ENCODE data around the gene RPTOR.

RPTOR gene

GRCh38 chr17:80992948-80993624 is 448.4 kb downstream of the RPTOR start:
- DNase-seq, result no peak

- no peak for DNase-seq
Measured at GRCh38 chr17:80995131-80995530, 450.5 kb downstream of the RPTOR start.

- DNase-seq, result no peak
Measured at GRCh38 chr17:80996422-80997305, 452.0 kb downstream of the RPTOR start.

- DNase-seq, result no peak
Measured at GRCh38 chr17:80997424-80998117, 452.9 kb downstream of the RPTOR start.

- DNase-seq, result no peak
Measured at GRCh38 chr17:80998118-80998747, 453.6 kb downstream of the RPTOR start.

GRCh38 chr17:80998748-80999535 is 454.3 kb downstream of the RPTOR start:
- DNase-seq, result no peak

- no peak for DNase-seq
Measured at GRCh38 chr17:80999536-81000333, 455.1 kb downstream of the RPTOR start.

GRCh38 chr17:81000334-81000630 is 455.6 kb downstream of the RPTOR start:
- DNase-seq, result no peak

- DNase-seq, result no peak
Measured at GRCh38 chr17:81000631-81001357, 456.2 kb downstream of the RPTOR start.

GRCh38 chr17:81002013-81002384 is 457.4 kb downstream of the RPTOR start:
- no peak for DNase-seq

GRCh38 chr17:81002409-81003361 is 458.0 kb downstream of the RPTOR start:
- DNase-seq, result no peak

GRCh38 chr17:81003711-81004475 is 459.3 kb downstream of the RPTOR start:
- DNase-seq, result no peak

GRCh38 chr17:81006891-81007290 is 462.3 kb downstream of the RPTOR start:
- no peak for DNase-seq

GRCh38 chr17:81008140-81008539 is 463.5 kb downstream of the RPTOR start:
- DNase-seq, result no peak

GRCh38 chr17:81009136-81009535 is 464.5 kb downstream of the RPTOR start:
- no peak for DNase-seq

GRCh38 chr17:81010935-81011334 is 466.3 kb downstream of the RPTOR start:
- DNase-seq, result no peak

- DNase-seq, result no peak
Measured at GRCh38 chr17:81011951-81012350, 467.3 kb downstream of the RPTOR start.

GRCh38 chr17:81012574-81013447 is 468.2 kb downstream of the RPTOR start:
- no peak for DNase-seq
